ENCODE data around the gene ISOC2. TPM values are rescaled to one million over a fixed set of nuclear protein-coding genes. Genes with fewer than 3 reads are reported as not detected.

Gene ISOC2
- polyA plus RNA-seq, 4 donors: 28.8 to 164 (median 78.4) TPM

Other genes with a start within 250 kb of the ISOC2 start
- 100 to 1,000 TPM in 1 of 4 donors, 10 to 100 TPM in 3; 22.8 to 255 (median 72.6) TPM for gene TMEM86B, start 232.9 kb downstream of the ISOC2 start, polyA plus RNA-seq
- 10 to 100 TPM; 43.4 to 67.5 (median 48.9) TPM for gene PPP6R1, start 202.6 kb downstream of the ISOC2 start, polyA plus RNA-seq
- 10 to 100 TPM; 25.9 to 61.9 (median 31.4) TPM for gene HSPBP1, start 181.5 kb downstream of the ISOC2 start, polyA plus RNA-seq
- 1 to 10 TPM in 3 of 4 donors, under 1 TPM in 1; 0.22 to 3.5 (median 2.7) TPM for gene BRSK1, start 177.6 kb downstream of the ISOC2 start, polyA plus RNA-seq
- 100 to 1,000 TPM in 1 of 4 donors, 10 to 100 TPM in 3; 33.2 to 125 (median 79.2) TPM for gene TMEM150B, start 136.3 kb downstream of the ISOC2 start, polyA plus RNA-seq
- gene KMT5C, start 121.8 kb downstream of the ISOC2 start, polyA plus RNA-seq: 10 to 100 TPM; 10.3 to 18.4 (median 14.3) TPM
- gene COX6B2, start 106.9 kb downstream of the ISOC2 start, polyA plus RNA-seq: under 1 TPM in 2 of 4 donors, not detected in 2; 0.07 to 0.09 TPM
- under 1 TPM in 1 of 4 donors, not detected in 3; 0.03 TPM for gene GARIN5B, start 98.4 kb downstream of the ISOC2 start, polyA plus RNA-seq
- gene IL11, start 91.2 kb downstream of the ISOC2 start, polyA plus RNA-seq: under 1 TPM in 2 of 4 donors, not detected in 2; 0.19 to 0.67 TPM
- under 1 TPM in 2 of 4 donors, not detected in 2; 0.30 to 0.31 TPM for gene TMEM190, start 84.8 kb downstream of the ISOC2 start, polyA plus RNA-seq
- 1 to 10 TPM in 3 of 4 donors, not detected in 1; 1.6 to 9.4 (median 2.2) TPM for gene TMEM238, start 77.3 kb downstream of the ISOC2 start, polyA plus RNA-seq
- gene RPL28, start 75.7 kb downstream of the ISOC2 start, polyA plus RNA-seq: 1,000 to 10,000 TPM; 1,338 to 2,360 (median 2,018) TPM
- 10 to 100 TPM in 2 of 4 donors, 1 to 10 TPM in 2; 7.2 to 30.1 (median 16.4) TPM for gene UBE2S, start 53.9 kb downstream of the ISOC2 start, polyA plus RNA-seq
- under 1 TPM in 2 of 4 donors, not detected in 2; 0.12 to 0.21 TPM for gene SHISA7, start 18.3 kb downstream of the ISOC2 start, polyA plus RNA-seq
- gene C19orf85, start 3.1 kb upstream of the ISOC2 start, polyA plus RNA-seq: not detected
- gene ZNF628, start 15.0 kb upstream of the ISOC2 start, polyA plus RNA-seq: 1 to 10 TPM; 1.1 to 7.0 (median 5.0) TPM
- 10 to 100 TPM in 1 of 4 donors, 1 to 10 TPM in 3; 5.8 to 10.2 (median 7.8) TPM for gene NAT14, start 23.5 kb upstream of the ISOC2 start, polyA plus RNA-seq
- gene SSC5D, start 26.8 kb upstream of the ISOC2 start, polyA plus RNA-seq: 1 to 10 TPM in 1 of 4 donors, under 1 TPM in 2, not detected in 1; 0.49 to 2.2 (median 0.54) TPM
- gene SBK2, start 75.5 kb upstream of the ISOC2 start, polyA plus RNA-seq: under 1 TPM in 1 of 4 donors, not detected in 3; 0.06 TPM
- gene SBK3, start 83.9 kb upstream of the ISOC2 start, polyA plus RNA-seq: under 1 TPM in 2 of 4 donors, not detected in 2; 0.18 to 0.39 TPM
- 10 to 100 TPM in 1 of 4 donors, 1 to 10 TPM in 3; 2.2 to 12.7 (median 4.8) TPM for gene ZNF579, start 119.2 kb upstream of the ISOC2 start, polyA plus RNA-seq
- 10 to 100 TPM in 1 of 4 donors, 1 to 10 TPM in 3; 7.2 to 13.0 (median 7.4) TPM for gene FIZ1, start 137.9 kb upstream of the ISOC2 start, polyA plus RNA-seq
- gene ZNF524, start 138.6 kb upstream of the ISOC2 start, polyA plus RNA-seq: 10 to 100 TPM; 23.2 to 63.5 (median 45.7) TPM
- 10 to 100 TPM in 1 of 4 donors, 1 to 10 TPM in 3; 4.0 to 10.3 (median 5.5) TPM for gene ZNF865, start 144.0 kb upstream of the ISOC2 start, polyA plus RNA-seq
- gene ZNF784, start 162.9 kb upstream of the ISOC2 start, polyA plus RNA-seq: 10 to 100 TPM in 3 of 4 donors, 1 to 10 TPM in 1; 9.5 to 16.3 (median 11.0) TPM
- gene ZNF580, start 179.4 kb upstream of the ISOC2 start, polyA plus RNA-seq: 10 to 100 TPM in 3 of 4 donors, 1 to 10 TPM in 1; 8.3 to 28.5 (median 16.6) TPM
- gene ZNF581, start 182.0 kb upstream of the ISOC2 start, polyA plus RNA-seq: 10 to 100 TPM; 15.9 to 29.2 (median 23.3) TPM
- gene CCDC106, start 186.6 kb upstream of the ISOC2 start, polyA plus RNA-seq: 10 to 100 TPM in 1 of 4 donors, 1 to 10 TPM in 3; 2.5 to 12.1 (median 5.6) TPM
- 100 to 1,000 TPM in 2 of 4 donors, 10 to 100 TPM in 2; 74.0 to 161 (median 115) TPM for gene U2AF2, start 193.4 kb upstream of the ISOC2 start, polyA plus RNA-seq
- gene EPN1, start 213.6 kb upstream of the ISOC2 start, polyA plus RNA-seq: 100 to 1,000 TPM; 149 to 193 (median 168) TPM

Measured in small intestine (tissue), 4 donors.